ENCODE data around the gene TMEM8B. TPM values are rescaled to one million over a fixed set of nuclear protein-coding genes. Genes with fewer than 3 reads are reported as not detected.

TMEM8B gene
- total and polyA plus RNA-seq, 10 of the 15 experiments (the other 5 are each of a cell fraction or from before 2014, with no cell fraction given) = 0.19 to 7.6 (median 2.5) TPM

DNA sequence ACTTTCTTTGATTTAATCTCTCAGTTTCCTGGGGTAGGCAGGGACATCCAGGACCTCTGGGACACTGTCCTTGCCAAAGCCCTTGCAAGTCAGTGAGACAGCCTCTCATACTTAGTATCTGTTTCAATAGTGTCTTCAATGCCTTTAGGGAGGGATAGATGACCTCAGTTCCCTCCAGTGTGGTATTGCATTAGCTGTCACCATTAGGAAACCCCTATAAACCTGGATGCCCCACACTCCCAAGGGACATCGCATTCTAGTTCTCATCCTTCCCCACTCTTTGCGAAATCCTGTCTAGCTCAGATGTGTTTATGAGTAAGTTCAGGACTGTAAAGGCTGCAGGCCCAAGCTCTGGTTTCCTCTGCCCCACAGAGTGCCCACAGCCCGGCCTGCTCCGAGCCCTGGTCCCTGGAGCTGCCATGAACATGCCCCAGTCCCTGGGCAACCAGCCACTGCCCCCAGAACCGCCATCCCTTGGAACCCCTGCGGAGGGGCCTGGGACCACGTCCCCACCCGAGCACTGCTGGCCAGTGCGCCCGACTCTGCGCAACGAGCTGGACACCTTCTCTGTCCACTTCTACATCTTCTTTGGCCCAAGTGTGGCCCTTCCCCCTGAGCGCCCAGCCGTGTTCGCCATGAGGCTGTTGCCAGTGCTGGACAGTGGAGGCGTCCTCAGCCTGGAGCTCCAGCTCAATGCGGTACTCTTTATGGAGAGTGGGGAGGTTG, 13.2 kb downstream of the TMEM8B start:
- BruUV-seq (replicated peaks) = no TSS peak
- ATAC-seq = peak; percentile 50
- no peak for DNase-seq (ENCODE audit: low read depth, low spot score)
- in situ Hi-C loops (cut with MboI) = no loop called here
- no peaks in the 10 kb centered on the region for H3K27me3 ChIP-seq (replicated peaks in 1 of 2; ENCODE audit: control insufficient read depth in 2 of 2, insufficient read depth in 2 of 2, low read length in 1 of 2)
- peak overlapping the region; percentile 21; the same call in 1 of the 2 replicates for H2AFZ ChIP-seq (ENCODE audit: control insufficient read depth, low read depth, low read length)
- H3K36me3 ChIP-seq (ENCODE audit: control insufficient read depth in 2 of 2, insufficient read depth in 2 of 2, low read length in 1 of 2) = no peaks in the 10 kb centered on the region
- no peaks in the 10 kb centered on the region for H3K79me2 ChIP-seq (ENCODE audit: control insufficient read depth, insufficient read depth, low read length)
- peak overlapping the region; percentile 75 for H3K27ac ChIP-seq (ENCODE audit: control insufficient read depth, insufficient read depth)
- ChIA-PET SMC1A (ENCODE audit: uncharacterized antibody, unreplicated experiment) (interaction anchor here (0.7 to 7.9 kb wide), 3 partner anchors 8 to 184 kb away, joined by 3 to 118 read pairs (median 3); no protein-coding TSS in a partner anchor), RAD21 (ENCODE audit: unreplicated experiment) (interaction anchor here (0.9 to 4.7 kb wide), 4 partner anchors 8 to 40 kb away, joined by 3 to 41 read pairs (median 4); no protein-coding TSS in a partner anchor), POLR2A (interaction anchor here (0.6 to 8.0 kb wide), 3 partner anchors 9 to 414 kb away, joined by 8 to 80 read pairs (median 9); partner anchors contain the start of gene SPAG8), CTCF (interaction anchor here (0.9 to 5.4 kb wide), 4 partner anchors 8 to 28 kb away, joined by 3 to 49 read pairs (median 7); partner anchors contain the start of genes FAM221B, HINT2 and TMEM8B)
- intact Hi-C loops (cut with micrococcal nuclease; ENCODE audit: unreplicated experiment) = loop anchor here (1.0 kb wide), 1 partner anchor 8 kb away; no protein-coding TSS in a partner anchor
- no peaks in the 10 kb centered on the region for H3K9me3 ChIP-seq (replicated peaks; ENCODE audit: control insufficient read depth, insufficient read depth, low read length)
- 79% methylated on average over 17 of the region's 17 CpGs for WGBS (ENCODE audit: insufficient coverage, insufficient replicate concordance, low lambda C conversion rate, missing lambda C conversion rate)
- H3K9ac ChIP-seq (ENCODE audit: control insufficient read depth, insufficient read depth, low read length) = no peak overlapping the region
- H3K4me3 ChIP-seq = no peak overlapping the region
- H3K4me1 ChIP-seq (ENCODE audit: control insufficient read depth, insufficient read depth, low read length) = peaks cover 67% of the 10 kb centered on the region
- no peaks in the 10 kb centered on the region for H4K20me1 ChIP-seq (ENCODE audit: control insufficient read depth, insufficient read depth)
- no peak for FAIRE-seq
- H3K4me2 ChIP-seq (ENCODE audit: control insufficient read depth, insufficient read depth) = peak overlapping the region; percentile 67
- TF ChIP-seq CEBPZ (IDR thresholded peaks at IDR 0.05; ENCODE audit: low read depth, low read length) (no peak), ZBED1 (IDR thresholded peaks at IDR 0.05; ENCODE audit: borderline replicate concordance) (no peak), LARP7 (IDR thresholded peaks at IDR 0.05) (0 out of 2 replicates have a peak, but pooled peaks have one; percentile 55), MEF2B (IDR thresholded peaks at IDR 0.05; ENCODE audit: partially characterized antibody, poor library complexity, severe bottlenecking) (peak; percentile 52), NFYB (IDR thresholded peaks at IDR 0.05; ENCODE audit: insufficient read depth, low read depth, low read length) (no peak), MYC (IDR thresholded peaks at IDR 0.05; ENCODE audit: insufficient read depth, insufficient read length, insufficient replicate concordance, low read length, severe bottlenecking) (no peak), ESRRA (IDR thresholded peaks at IDR 0.05; ENCODE audit: low read length) (no peak), TCF12 (IDR thresholded peaks at IDR 0.05; ENCODE audit: low read depth, low read length) (no peak), BHLHE40 (IDR thresholded peaks at IDR 0.05; ENCODE audit: borderline replicate concordance in 1 of 2, low read depth in 2 of 2, low read length in 1 of 2) (no peak), IKZF2 (IDR thresholded peaks at IDR 0.05) (0 out of 4 replicates have a peak, but pooled peaks of 1 of the 2 experiments have one; percentile 13), ZNF384 (IDR thresholded peaks at IDR 0.05; ENCODE audit: borderline replicate concordance, low read depth, low read length) (no peak), TCF3 (IDR thresholded peaks at IDR 0.05; ENCODE audit: borderline replicate concordance, insufficient read depth, low read depth, low read length) (no peak)
- TF ChIP-seq, protein P1, sequence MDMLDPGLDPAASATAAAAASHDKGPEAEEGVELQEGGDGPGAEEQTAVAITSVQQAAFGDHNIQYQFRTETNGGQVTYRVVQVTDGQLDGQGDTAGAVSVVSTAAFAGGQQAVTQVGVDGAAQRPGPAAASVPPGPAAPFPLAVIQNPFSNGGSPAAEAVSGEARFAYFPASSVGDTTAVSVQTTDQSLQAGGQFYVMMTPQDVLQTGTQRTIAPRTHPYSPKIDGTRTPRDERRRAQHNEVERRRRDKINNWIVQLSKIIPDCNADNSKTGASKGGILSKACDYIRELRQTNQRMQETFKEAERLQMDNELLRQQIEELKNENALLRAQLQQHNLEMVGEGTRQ (IDR thresholded peaks at IDR 0.05; ENCODE audit: borderline replicate concordance, low read depth, low read length) = no peak
- TF ChIP-seq, protein P2, sequence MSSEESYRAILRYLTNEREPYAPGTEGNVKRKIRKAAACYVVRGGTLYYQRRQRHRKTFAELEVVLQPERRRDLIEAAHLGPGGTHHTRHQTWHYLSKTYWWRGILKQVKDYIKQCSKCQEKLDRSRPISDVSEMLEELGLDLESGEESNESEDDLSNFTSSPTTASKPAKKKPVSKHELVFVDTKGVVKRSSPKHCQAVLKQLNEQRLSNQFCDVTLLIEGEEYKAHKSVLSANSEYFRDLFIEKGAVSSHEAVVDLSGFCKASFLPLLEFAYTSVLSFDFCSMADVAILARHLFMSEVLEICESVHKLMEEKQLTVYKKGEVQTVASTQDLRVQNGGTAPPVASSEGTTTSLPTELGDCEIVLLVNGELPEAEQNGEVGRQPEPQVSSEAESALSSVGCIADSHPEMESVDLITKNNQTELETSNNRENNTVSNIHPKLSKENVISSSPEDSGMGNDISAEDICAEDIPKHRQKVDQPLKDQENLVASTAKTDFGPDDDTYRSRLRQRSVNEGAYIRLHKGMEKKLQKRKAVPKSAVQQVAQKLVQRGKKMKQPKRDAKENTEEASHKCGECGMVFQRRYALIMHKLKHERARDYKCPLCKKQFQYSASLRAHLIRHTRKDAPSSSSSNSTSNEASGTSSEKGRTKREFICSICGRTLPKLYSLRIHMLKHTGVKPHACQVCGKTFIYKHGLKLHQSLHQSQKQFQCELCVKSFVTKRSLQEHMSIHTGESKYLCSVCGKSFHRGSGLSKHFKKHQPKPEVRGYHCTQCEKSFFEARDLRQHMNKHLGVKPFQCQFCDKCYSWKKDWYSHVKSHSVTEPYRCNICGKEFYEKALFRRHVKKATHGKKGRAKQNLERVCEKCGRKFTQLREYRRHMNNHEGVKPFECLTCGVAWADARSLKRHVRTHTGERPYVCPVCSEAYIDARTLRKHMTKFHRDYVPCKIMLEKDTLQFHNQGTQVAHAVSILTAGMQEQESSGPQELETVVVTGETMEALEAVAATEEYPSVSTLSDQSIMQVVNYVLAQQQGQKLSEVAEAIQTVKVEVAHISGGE (CRISPR knock-in tag; IDR thresholded peaks at IDR 0.05) = no peak

All from GM12878 (cell line).